Measurements from ENCODE around the gene RNF207.

DNA sequence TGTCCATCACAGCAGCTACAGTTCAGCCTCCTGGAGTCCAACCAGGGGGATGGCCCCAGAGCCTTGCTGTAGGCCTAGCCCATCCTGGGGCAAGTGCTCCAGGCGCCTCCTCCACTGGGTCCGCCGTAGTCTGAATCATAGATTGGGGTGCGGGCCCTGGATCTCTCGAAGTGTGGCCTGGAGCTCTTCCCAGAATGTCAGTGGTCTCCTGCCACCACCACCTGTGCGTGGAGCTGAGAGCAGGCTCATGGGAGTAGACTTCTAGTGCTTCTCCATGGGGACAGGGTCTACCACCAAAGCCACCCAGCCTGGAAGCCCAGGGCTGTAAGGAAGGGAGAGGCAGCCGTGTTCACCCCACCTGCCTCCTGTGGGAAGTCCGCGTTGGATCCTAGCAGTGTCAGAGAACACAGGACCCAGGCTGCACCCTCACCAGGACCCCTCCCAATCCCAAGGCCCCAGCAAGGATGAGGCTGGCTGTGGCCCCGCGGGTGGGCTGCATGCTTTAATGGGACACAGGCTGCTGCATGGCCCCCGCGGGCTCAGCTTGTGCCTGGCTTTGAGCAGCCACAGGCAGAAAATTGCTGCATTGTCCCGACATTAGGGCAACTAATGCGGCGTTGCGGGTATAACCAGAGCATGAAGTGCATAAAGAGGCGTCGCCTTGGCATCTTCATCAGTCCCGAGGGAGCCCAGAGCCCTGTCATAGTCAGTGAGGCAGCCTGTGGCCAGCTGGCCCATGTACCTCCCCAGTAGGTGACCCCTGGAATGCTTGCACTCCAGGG is 37.3 kb downstream of the RNF207 start:
- TF ChIP-seq, protein P1, sequence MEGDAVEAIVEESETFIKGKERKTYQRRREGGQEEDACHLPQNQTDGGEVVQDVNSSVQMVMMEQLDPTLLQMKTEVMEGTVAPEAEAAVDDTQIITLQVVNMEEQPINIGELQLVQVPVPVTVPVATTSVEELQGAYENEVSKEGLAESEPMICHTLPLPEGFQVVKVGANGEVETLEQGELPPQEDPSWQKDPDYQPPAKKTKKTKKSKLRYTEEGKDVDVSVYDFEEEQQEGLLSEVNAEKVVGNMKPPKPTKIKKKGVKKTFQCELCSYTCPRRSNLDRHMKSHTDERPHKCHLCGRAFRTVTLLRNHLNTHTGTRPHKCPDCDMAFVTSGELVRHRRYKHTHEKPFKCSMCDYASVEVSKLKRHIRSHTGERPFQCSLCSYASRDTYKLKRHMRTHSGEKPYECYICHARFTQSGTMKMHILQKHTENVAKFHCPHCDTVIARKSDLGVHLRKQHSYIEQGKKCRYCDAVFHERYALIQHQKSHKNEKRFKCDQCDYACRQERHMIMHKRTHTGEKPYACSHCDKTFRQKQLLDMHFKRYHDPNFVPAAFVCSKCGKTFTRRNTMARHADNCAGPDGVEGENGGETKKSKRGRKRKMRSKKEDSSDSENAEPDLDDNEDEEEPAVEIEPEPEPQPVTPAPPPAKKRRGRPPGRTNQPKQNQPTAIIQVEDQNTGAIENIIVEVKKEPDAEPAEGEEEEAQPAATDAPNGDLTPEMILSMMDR (IDR thresholded peaks at IDR 0.05; ENCODE audit: low read depth, low read length, missing input control), result no peak
- no peak for TF ChIP-seq JUND (IDR thresholded peaks at IDR 0.05)
